Erythroblast (primary cell): ENCODE results near the gene C17orf114.

Source experiments
- GATA1 ChIP-seq: IDR thresholded peaks from 2 replicates; pipeline ENCODE4 v1.6.1; 2011; ENCODE audit warnings: low read depth, mild to moderate bottlenecking, control low read depth, low read length, moderate library complexity
- POLR2A ChIP-seq: IDR thresholded peaks from 2 replicates; pipeline ENCODE4 v1.6.1; 2011; ENCODE audit warnings: mild to moderate bottlenecking, low read length

DNA sequence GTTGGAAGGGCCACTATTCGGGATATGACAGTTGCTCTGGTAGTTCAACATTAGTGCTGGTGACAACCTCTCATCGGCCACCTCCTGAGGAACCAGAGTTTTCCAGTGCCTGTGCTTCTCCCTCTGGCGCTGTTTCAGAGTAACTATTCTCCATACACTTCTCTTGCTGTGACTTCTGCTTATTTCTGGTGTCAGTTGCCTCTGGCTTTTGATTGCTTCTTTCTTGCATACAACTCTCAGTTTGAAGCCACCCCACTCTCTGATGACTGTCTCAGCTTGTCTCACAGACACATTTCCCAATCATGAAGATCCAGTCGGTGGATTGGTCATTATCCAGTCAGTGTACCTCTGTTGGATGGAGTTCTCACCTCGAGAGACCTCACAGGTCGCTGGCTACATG lies 33.8 kb downstream of the C17orf114 start:
- TF ChIP-seq POLR2A (no peak), GATA1 (no peak)
